Measurements from ENCODE around the gene RABEP1.

The RABEP1 gene

DNA sequence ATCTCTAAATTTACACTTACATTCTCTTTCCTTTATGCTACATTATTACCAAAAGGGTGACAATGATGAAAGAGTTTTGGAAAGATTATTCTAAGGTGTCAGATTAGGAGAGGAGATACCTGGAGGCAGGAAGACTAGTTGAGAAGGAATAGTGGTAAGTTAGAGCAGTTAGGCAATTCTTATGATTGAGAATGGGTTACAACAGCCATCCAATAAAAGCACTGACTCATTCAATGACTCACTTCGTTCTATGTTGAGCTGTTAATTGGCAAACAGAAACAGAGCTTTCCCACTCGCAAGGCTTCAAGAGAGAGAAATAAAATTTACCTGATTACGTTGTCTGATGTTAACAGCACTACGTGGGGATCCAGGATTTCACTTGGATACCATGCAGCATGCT, 131.6 kb downstream of the RABEP1 start:
- TF ChIP-seq EZH2 (IDR thresholded peaks at IDR 0.05) (no peak), POLR2AphosphoS5 (IDR thresholded peaks at IDR 0.05; ENCODE audit: borderline replicate concordance, low read depth, low read length) (no peak), FOXP2 (optimal IDR thresholded peaks at IDR 0.05; ENCODE audit: control extremely low read depth, extremely low read length, insufficient read depth) (no peak)
- no peak for DNase-seq (ENCODE audit: low read depth, low spot score)
- Histone ChIP-seq H3K36me3 (ENCODE audit: insufficient read depth, low read length) (peaks cover 75% of the 10 kb centered on the region), H3K4me3 (no peak overlapping the region), H3K27ac (no peak overlapping the region), H3K9me3 (ENCODE audit: low read depth, low read length) (no peaks in the 10 kb centered on the region), H3K9ac (ENCODE audit: insufficient read length) (no peak overlapping the region)

- TF ChIP-seq EZH2 (IDR thresholded peaks at IDR 0.05) = no peak
- H3K9me3 ChIP-seq (ENCODE audit: low read depth, low read length) = no peaks in the 10 kb centered on the region
- no peak overlapping the region for H3K4me3 ChIP-seq
- peaks cover 57% of the 10 kb centered on the region for H3K36me3 ChIP-seq (ENCODE audit: insufficient read depth, low read length)
- H3K27ac ChIP-seq = no peak overlapping the region
- H3K9ac ChIP-seq (ENCODE audit: insufficient read length) = no peak overlapping the region
- DNase-seq (ENCODE audit: low read depth, low spot score) = no peak
These were observed 134.8 kb downstream of the RABEP1 start for GRCh38 chr17:5416901-5417300.

DNA sequence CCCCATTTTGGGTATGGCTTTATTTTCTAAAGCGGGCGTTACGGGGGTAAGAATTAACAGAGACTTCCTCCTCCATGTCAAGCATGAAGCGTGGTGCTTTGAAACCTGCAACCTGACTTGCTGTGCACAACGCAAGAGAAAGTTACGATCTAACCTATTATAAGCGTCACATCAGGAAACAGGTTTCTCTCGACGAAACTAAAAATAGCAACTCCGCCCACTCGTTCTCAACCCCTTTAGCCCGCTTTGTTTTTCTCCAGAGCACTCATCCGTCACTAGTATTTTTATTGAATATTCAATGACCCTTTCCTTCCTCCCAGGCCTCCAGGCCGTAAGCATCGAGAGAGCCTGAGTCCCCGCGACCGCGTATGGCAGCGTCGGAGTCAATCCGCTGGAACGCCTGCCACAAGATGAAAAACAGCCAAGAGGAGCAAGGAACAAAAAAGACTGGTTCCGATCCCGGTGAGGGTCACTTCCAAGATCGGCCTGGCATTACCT, 136.8 kb downstream of the RABEP1 start:
- H3K9me3 ChIP-seq (ENCODE audit: low read depth, low read length) = no peaks in the 10 kb centered on the region
- H3K4me3 ChIP-seq = peak overlapping the region; percentile 83
- DNase-seq (ENCODE audit: low read depth, low spot score) = no peak
- TF ChIP-seq POLR2AphosphoS5 (IDR thresholded peaks at IDR 0.05; ENCODE audit: borderline replicate concordance, low read depth, low read length) = no peak
- TF ChIP-seq FOXP2 (optimal IDR thresholded peaks at IDR 0.05; ENCODE audit: control extremely low read depth, extremely low read length, insufficient read depth) = no peak
- TF ChIP-seq EZH2 (IDR thresholded peaks at IDR 0.05) = no peak
- H3K36me3 ChIP-seq (ENCODE audit: insufficient read depth, low read length) = peaks cover 55% of the 10 kb centered on the region
- H3K9ac ChIP-seq (ENCODE audit: insufficient read length) = peak overlapping the region; percentile 94
- peak overlapping the region; percentile 48; the same call in 1 of the 2 replicates for H3K27ac ChIP-seq

DNA sequence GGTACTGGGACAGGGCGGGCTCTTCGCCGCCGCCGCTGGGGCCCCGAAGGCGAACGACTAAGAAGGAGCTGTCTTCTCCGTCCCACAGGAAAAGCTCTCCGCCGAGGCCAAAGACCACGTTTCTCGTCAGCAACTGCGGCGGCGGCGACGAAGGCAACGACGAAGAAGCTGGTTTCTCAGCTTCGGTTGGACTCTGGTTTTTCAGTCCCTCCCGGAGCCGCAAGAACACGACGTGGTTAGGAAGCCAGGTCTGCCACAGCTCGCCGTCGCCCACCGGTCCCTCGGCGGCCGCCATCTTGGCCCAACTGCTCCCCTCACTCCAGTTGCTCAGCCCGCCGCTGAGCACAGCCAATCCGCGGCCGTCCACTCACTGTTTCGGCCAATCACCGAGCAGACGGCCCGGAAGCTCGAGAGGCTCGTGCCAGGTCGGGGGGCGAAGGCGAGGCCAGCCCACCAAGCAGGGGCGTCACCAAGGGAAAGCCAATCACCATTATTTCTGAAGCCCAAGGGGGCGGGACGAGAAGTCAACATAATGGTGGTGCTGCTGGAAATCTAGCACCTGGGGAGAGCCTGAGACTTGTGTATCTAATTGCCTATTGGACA, 137.4 kb downstream of the RABEP1 start, which contains the start of gene NUP88:
NUP88 (minus strand) TSS at position 307 of the 603 bp plus-strand sequence; CDS start at position 295, 12 bp downstream.
- Histone ChIP-seq H3K9me3 (ENCODE audit: low read depth, low read length) (no peaks in the 10 kb centered on the region), H3K4me3 (peak within 1 kb of the TSS; percentile 83), H3K27ac (peak within 1 kb of the TSS; percentile 48; the same call in 1 of the 2 replicates), H3K36me3 (ENCODE audit: insufficient read depth, low read length) (peaks cover 55% of the 10 kb centered on the region), H3K9ac (ENCODE audit: insufficient read length) (peak within 1 kb of the TSS; percentile 94)
- TF ChIP-seq EZH2 (IDR thresholded peaks at IDR 0.05) (no peak), FOXP2 (optimal IDR thresholded peaks at IDR 0.05; ENCODE audit: control extremely low read depth, extremely low read length, insufficient read depth) (no peak), POLR2AphosphoS5 (IDR thresholded peaks at IDR 0.05; ENCODE audit: borderline replicate concordance, low read depth, low read length) (peak; percentile 71)
- DNase-seq (ENCODE audit: low read depth, low spot score) = peak; percentile 79

DNA sequence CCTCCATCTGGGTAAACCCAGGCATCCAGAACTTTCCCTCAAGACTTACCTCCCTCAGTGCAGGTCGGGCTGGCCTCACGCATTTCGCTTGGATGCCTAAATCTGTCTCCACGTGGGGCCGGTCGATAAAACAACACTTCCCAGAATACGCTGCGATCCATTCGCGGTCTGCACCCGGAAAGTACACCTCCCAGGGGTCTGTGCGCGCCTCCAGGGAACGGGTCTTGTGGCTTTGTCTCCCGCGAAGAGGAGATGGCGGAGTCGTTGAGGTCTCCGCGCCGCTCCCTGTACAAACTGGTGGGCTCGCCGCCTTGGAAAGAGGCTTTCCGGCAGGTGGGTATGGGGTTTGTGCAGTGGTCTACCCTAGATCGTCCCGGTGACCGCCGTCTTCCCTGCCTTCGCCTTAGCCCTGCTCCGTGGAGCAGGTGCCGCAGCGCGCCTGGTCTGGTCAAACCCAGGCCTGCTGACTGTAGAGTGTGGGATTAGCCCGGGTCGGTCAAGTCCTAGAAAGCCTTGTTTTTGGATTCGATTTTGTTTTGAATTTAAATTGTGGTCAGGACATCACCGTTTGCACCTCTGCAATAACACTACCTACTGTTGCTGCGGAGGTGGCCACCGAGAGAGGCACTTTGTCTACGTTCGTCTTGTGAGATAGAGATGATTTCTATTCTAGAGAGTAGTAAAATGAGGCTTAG, 138.0 kb downstream of the RABEP1 start, which contains the start of gene RPAIN:
RPAIN (plus strand) TSS at position 224 of the 695 bp plus-strand sequence; CDS start at position 253, 29 bp downstream.
- Histone ChIP-seq H3K4me3 (peak within 1 kb of the TSS; percentile 83), H3K36me3 (ENCODE audit: insufficient read depth, low read length) (peaks cover 58% of the 10 kb centered on the region), H3K9ac (ENCODE audit: insufficient read length) (peak within 1 kb of the TSS; percentile 94), H3K9me3 (ENCODE audit: low read depth, low read length) (no peaks in the 10 kb centered on the region), H3K27ac (peak within 1 kb of the TSS; percentile 48; the same call in 1 of the 2 replicates)
- TF ChIP-seq POLR2AphosphoS5 (IDR thresholded peaks at IDR 0.05; ENCODE audit: borderline replicate concordance, low read depth, low read length) (peak; percentile 75), EZH2 (IDR thresholded peaks at IDR 0.05) (no peak)
- DNase-seq (ENCODE audit: low read depth, low spot score) = no peak

DNA sequence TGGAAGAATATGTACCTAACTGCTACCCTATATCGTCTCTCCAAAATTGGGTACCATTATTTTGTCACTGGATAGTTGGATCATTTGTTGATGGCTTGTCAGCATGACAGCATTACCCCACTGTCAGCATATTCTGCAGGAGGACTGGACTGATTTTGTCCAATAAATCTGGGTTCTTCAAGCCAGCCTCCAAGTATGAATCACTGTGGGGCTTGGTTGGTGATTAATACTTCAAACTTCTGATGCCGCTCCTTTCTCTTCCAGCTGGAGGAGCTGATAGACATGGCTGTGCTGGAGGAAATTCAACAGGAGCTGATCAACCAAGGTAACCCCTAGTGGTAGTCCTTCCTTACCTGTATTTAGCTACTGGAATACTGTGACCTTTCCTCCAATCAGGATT, 140.4 kb downstream of the RABEP1 start:
- DNase-seq (ENCODE audit: low read depth, low spot score) = no peak
- no peak for TF ChIP-seq EZH2 (IDR thresholded peaks at IDR 0.05)
- TF ChIP-seq FOXP2 (optimal IDR thresholded peaks at IDR 0.05; ENCODE audit: control extremely low read depth, extremely low read length, insufficient read depth) = no peak
- TF ChIP-seq POLR2AphosphoS5 (IDR thresholded peaks at IDR 0.05; ENCODE audit: borderline replicate concordance, low read depth, low read length) = no peak
- Histone ChIP-seq H3K36me3 (ENCODE audit: insufficient read depth, low read length) (peaks cover 61% of the 10 kb centered on the region), H3K9me3 (ENCODE audit: low read depth, low read length) (no peaks in the 10 kb centered on the region), H3K9ac (ENCODE audit: insufficient read length) (no peak overlapping the region), H3K4me3 (no peak overlapping the region), H3K27ac (no peak overlapping the region)

- H3K27ac ChIP-seq = peak overlapping the region; percentile 40; the same call in 1 of the 2 replicates
- H3K4me3 ChIP-seq = no peak overlapping the region
- H3K9ac ChIP-seq (ENCODE audit: insufficient read length) = no peak overlapping the region
- H3K9me3 ChIP-seq (ENCODE audit: low read depth, low read length) = no peaks in the 10 kb centered on the region
- TF ChIP-seq FOXP2 (optimal IDR thresholded peaks at IDR 0.05; ENCODE audit: control extremely low read depth, extremely low read length, insufficient read depth) (no peak), POLR2AphosphoS5 (IDR thresholded peaks at IDR 0.05; ENCODE audit: borderline replicate concordance, low read depth, low read length) (no peak), EZH2 (IDR thresholded peaks at IDR 0.05) (no peak)
- DNase-seq (ENCODE audit: low read depth, low spot score) = no peak
- H3K36me3 ChIP-seq (ENCODE audit: insufficient read depth, low read length) = peaks cover 82% of the 10 kb centered on the region
These were observed 142.8 kb downstream of the RABEP1 start for GRCh38 chr17:5424909-5425308.

GRCh38 chr17:5425826-5426225, 143.7 kb downstream of the RABEP1 start:
- DNase-seq (ENCODE audit: low read depth, low spot score) = no peak
- H3K9me3 ChIP-seq (ENCODE audit: low read depth, low read length) = no peaks in the 10 kb centered on the region
- no peak overlapping the region for H3K4me3 ChIP-seq
- TF ChIP-seq POLR2AphosphoS5 (IDR thresholded peaks at IDR 0.05; ENCODE audit: borderline replicate concordance, low read depth, low read length) (no peak), EZH2 (IDR thresholded peaks at IDR 0.05) (no peak), FOXP2 (optimal IDR thresholded peaks at IDR 0.05; ENCODE audit: control extremely low read depth, extremely low read length, insufficient read depth) (no peak)
- no peak overlapping the region for H3K9ac ChIP-seq (ENCODE audit: insufficient read length)
- no peak overlapping the region for H3K27ac ChIP-seq
- peaks cover 88% of the 10 kb centered on the region for H3K36me3 ChIP-seq (ENCODE audit: insufficient read depth, low read length)
